Kasumi-1 (cell line): ENCODE results near the gene OR10J4.
"Not testable (repeated sequence)": the region's sequence is repeated elsewhere in the genome, so short reads cannot be mapped to it uniquely, and the experiment has no call there.

Source experiments
- DNase-seq, 2 experiments: peaks; one replicate each; lab custom pipeline; 2025; lab: John Stamatoyannopoulos, UW

The OR10J4 gene

DNA sequence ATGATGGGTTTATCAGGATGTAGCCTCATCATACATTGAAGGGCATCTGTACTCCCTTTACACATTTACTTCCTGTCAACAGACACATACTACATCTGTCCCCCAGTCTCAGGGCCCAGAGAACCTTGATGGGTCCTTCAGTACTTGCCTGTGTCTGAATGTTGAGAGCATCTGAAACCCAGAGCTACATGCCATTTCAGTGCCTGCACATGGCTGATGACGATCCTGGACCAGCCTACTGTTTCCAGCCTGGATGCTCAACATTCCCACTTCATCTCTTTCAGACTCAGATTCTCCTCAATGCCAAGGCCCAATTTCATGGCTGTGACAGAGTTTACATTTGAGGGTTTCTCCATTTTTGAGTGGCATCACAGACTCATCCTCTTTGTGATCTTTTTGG is at the start of gene OR10J4:
TSS of gene OR10J4 (plus strand) at position 301 of the 400 bp plus-strand sequence.
- no peak for DNase-seq

DNA sequence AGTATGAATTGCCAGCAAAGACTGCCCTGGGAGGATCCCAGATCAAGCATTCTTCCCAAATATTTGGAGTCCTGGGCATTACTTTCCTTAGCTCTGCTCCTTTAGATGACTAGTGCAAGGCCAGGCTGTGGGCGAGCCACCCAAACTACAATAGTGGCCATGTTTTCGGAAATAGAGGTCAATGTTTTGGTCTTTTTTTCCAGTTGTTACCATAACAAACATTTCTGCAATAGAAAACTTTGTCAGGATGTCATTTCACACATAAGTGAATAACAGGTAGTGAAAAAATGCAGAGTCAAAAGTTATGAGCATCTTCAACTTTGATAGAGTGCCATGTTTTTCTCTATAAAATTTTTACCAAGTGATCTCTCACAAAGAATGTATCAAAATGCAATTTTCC is 25.2 kb upstream of the OR10J4 start:
- DNase-seq, result no peak

DNA sequence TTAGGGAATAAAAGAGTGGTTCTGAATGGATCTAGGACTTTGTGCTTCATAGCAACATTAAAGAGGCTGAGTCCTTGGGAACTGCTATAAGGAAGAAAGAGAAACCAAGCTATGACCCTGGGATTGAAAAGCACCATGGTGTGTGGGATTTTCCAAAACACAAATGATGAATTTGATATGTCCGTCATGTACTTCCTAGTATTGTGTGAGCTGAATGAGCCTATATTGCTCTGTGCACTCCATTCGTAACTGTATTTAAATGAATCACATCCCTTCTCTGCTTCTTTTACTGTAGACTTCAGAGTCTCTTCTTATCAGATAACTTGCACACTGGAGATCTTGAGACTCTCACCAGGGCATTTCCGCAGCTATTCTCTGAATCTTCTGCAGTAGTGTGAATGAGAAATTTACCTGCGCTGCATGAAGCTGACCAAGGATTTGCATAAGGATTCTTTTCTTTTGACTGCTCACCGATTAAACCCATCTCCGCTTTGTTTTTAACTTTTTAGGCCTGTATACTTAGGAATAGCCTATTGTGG is 23.1 kb upstream of the OR10J4 start:
- DNase-seq, result no peak

DNA sequence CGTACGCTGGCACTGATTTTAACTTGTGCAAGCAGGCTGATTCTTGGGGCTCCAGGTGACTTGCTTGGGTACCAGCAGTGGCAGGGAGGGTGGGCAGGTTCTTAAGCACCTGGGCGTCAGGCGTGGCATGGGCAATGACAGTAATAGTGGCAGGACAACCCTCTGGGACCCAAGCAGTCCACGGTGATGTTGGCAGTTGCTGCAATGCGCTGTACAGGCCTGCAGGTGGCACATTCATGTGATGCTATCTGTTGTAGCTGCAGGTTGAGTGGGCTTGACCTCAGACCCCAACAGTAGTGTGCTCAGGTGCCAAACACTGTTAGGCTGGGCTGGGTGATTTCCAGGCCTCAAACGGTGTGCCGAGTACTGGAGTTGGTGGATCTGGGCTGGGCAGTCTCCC is 10.2 kb upstream of the OR10J4 start:
- no peak for DNase-seq

DNA sequence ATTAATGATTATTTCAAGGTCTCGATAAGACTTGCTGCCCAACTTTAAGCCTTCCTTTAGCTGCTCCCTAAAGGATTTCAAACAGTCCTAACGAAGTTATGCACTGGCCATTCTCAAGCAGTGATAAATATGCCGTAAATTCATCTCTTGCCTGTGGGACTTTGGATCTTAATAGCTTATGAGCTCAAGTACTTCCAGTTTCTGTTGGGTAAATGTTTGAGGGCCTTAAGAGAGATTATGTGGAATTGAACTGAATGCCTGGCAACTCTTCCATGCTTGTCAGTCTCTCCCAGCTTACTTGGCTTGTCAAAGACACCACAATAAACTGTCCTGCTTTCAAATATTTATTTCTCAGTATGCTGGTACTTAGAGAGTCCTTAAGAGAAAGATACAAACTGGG is 3.5 kb upstream of the OR10J4 start:
- DNase-seq, result no peak

DNA sequence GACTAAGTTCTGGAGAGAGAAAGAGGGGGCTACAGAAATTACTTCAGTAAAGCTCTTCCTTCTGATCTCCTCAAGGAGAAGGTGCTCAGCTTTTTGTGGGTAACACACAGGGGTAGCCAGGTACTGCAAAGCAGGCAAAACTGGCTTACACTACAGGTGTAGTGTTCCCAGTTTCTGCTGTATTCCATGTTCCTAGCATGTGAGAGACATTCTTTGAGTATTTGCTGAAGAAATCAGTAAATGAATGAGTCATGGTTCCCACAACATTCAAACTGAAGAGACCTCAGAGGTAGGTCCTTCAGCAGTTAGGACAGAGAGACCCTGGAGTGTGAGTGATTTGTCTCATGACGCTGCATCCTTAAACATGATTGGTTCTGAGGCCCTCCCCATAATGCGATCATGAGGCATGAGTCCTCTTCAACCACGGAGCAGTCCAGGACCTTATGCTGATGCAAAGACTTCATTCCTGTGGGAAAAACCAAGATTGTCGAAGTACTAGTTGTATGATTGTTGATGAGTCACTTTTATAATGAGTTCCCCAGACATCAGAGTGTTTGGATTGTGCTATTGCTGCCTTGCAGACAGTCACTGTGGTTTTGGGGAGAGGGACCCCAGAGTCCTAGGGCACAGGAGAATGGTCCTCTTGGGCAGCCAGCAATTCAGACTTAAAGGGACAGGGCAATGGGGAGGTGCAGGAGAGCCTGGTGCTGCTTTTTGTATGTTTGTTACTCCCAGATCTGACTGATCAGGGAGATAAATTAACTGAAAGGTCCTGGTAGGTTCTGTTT is 2.7 kb upstream of the OR10J4 start:
- DNase-seq, result no peak

DNA sequence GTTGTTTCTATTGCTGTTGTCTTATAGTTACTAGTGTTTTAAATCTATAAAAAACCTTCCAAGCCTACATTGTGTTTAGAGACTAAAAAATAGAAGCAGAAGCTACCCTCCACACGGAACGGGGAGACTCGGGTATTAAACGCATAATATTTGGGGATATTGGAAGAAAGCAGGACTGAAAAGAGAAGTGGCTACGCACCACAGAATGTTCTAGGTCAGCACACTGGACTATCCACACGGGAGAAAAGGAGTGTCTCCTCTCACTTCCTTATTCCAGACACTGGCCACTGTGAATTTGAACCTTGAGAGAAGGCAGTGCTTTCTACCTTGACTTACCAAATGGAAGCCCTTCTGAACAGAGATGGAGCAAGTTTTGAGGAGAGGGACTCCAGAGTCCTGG is 1.0 kb upstream of the OR10J4 start:
- no peak for DNase-seq

DNA sequence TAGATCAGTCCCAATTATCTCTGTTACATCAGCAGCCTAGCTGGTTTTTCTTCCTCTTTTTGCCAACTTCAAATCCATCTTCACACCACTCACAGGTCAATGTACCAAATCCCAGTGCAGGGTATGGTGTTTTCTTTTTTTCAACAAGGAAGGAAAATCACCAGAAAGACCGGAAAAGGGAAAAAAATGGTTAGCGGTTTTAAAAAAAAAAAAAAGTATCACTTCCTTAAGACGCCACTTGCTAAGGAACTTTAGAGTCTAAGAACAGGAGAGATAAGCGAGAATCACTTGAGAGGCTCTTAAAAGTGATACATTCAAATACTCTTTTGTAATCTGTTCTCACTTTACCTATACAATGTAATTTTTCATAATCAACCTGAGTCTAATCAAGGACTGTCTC is 4.5 kb downstream of the OR10J4 start:
- no peak for DNase-seq

DNA sequence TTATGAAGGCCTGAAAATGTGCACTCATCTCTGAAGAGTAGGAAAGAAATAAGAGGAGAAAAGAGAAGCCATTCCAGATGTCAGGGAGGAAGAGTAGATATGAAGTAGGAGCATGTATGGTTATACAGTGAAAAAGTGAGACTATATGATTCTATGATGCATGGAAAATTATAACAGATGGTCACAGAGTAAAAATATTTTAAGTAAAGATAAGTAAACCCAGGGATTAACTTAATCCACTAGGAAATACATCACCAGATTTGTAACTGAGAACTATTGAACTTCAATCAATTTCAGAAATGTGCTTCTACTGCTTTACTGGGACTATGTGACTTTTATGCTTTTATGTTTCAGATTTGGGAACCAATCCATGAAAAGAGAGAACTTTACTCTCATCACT is 7.4 kb downstream of the OR10J4 start, which contains the start of gene OR10J1:
TSS of gene OR10J1 (plus strand) at position 301 of the 400 bp plus-strand sequence. CDS start at position 371, 70 bp downstream.
- DNase-seq, result no peak

DNA sequence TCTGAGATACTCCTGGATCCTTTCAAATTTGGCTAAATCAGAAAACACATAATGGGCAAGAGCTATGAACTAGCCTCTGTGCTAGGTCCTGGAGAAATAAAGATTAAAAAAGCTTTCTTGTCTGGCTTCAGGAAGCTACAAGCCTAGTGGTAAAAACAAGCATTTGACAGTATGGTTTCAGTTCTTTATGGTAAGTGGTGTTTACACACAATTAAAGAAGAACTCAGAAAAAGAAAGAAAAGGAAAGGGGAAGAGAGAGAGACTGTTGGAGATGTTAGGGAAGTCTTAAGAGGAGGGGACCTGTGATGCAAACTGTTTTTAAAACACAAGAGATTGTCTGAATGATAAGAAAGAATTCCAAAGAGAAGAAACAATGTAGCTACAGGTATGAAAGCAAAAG is 9.4 kb downstream of the OR10J4 start:
- no peak for DNase-seq

DNA sequence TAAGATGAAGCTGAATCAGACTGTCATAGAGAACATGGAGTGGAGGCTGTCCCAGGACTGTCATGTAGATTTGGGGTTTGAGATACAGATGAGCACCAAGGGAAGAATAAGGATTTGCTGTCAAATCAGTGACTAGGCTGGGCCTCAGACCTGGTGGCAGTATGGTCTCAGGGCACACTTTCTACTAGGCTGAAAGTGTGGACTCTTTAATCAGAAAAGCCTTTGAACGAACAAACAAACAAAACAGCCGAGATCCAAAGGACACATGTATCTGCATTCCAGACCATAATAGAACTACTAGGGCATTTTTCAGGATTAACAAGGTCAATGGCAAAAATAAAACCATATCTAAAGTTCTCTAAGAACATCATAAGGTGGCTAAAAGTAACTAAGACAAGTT is 10.4 kb downstream of the OR10J4 start:
- DNase-seq, result no peak

DNA sequence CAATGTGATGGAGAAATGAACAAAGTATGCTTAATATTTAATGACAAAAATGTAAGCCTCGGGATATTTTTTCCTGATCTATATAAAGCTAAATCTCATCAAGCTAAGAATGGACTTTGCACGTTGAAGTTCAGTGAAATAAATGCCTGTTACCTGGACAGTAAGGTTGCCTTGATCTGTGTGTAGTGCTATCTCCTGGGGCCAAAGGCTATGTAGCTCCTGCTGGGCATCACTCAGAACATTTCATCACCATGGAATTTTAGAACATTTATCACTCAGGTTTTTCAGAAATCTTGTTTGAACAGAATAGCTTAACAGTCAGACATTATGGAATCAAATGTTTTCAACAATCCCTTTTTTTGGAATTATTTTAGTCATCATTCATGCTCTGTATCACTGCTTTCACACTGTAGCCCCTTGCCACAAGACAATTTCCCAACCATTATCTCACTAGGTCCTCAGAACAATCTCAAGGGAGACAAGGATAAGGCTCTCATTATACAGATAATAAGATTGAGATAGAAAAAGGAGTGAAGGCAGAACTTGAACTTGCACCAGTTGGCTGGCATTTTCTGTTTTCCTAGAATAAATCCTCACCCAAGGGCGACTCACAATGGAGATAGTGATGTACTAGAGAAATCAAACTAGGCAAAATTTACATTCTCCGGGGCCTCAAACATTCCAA is 11.2 kb downstream of the OR10J4 start:
- no peak for DNase-seq

DNA sequence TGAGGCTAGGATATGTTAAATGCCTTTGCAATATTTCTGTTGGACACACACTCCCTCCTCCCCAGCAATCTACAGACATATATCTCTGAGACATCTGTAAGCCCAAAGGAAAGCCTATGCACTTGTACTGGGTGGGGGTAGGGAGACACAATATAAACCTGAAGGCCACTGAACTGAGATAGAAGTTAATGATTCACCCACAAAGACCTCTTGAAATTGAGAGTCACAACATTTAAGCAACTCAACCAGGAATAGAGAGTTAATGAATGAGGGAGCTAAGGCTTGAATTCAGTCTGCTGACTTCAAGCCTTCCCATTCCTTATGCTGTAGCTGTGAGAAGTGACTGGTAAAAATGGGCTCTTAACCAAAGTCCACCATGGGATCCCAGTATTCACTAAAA is 12.5 kb downstream of the OR10J4 start:
- no peak for DNase-seq

DNA sequence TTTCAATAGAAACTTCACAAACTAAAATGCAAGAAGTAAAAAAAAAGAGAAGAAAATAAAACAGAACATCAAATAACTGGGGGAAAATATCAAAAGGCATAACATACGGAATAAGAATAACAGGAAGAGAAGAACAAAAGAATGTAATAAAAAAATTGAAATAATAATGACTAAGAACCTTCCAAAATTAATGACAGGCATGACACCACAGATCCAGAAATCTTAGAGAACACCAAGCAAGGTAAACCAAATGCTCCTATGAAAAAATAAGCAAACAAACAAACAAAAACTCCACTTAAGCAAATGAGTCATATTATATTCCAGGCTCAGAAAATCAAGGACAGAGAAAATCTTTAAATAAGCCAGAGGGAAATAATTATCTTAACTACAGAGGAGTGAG is 16.2 kb downstream of the OR10J4 start:
- no peak for DNase-seq

DNA sequence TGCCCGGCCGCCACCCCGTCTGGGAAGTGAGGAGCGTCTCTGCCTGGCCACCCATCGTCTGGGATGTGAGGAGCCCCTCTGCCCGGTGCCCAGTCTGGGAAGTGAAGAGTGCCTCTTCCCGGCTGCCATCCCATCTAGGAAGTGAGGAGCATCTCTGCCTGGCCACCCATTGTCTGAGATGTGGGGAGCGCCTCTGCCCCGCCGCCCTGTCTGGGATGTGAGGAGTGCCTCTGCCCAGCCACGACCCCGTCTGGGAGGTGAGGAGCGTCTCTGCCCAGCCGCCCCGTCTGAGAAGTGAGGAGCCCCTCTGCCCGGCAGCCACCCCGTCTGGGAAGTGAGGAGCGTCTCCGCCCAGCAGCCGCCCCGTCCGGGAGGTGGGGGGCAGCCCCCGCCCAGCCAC is 17.6 kb downstream of the OR10J4 start:
- not testable (repeated sequence) for DNase-seq

DNA sequence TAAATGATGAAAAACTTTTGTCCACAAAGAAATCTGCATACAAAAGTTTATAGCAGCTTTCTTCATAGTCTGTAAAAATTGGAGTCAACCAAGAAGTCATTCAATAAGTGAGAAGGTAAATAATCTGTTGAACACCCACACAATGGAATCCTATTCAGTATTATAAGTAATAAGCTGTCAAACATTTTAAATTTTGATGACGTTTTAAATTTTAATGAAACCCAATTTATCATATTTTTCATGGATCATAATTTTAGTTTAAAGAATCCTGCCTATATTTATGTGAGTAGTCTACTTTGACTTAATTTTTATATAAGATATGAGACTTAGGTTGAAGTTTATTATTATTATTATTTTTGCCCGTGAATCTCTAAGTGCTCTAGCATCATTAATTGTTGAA is 27.5 kb downstream of the OR10J4 start:
- DNase-seq, result no peak

DNA sequence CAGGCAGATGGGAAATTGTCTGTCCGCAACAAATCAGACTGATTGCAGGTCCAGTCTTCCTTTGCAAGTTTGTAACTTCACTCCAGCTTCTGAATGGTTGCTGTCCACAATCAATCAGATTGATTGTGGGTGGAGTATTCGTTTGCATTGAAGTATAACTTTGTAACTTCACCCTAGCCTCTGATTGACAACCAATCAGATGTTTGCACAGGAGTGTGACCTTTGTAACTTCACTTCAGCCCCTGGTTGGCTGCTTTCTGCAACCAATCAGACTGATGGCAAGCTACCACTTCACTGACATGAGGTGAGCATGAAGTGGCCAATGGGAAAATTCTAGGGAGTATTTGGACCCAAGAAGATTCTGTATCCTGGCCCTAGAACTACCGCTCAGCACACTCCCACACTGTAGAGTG is 33.2 kb downstream of the OR10J4 start:
- DNase-seq, result no peak

DNA sequence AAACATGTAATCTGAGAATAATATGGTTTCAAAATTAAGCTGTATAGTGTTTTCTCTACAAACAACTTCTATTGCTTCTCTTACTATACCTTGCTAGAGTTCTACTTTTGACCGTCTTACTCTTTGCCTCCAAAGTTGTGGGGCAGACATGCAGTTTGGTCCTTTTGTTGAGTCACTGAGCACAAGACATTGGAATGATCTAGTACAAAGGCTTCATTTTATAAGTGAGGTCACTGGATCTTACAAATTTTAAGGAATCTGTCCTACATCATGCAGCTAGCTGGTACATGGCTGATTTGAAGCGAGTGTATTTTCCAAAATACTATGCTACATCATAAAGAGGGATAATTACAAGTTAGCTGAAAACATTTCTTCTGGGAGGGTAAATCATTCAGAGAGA is 36.3 kb downstream of the OR10J4 start:
- no peak for DNase-seq

DNA sequence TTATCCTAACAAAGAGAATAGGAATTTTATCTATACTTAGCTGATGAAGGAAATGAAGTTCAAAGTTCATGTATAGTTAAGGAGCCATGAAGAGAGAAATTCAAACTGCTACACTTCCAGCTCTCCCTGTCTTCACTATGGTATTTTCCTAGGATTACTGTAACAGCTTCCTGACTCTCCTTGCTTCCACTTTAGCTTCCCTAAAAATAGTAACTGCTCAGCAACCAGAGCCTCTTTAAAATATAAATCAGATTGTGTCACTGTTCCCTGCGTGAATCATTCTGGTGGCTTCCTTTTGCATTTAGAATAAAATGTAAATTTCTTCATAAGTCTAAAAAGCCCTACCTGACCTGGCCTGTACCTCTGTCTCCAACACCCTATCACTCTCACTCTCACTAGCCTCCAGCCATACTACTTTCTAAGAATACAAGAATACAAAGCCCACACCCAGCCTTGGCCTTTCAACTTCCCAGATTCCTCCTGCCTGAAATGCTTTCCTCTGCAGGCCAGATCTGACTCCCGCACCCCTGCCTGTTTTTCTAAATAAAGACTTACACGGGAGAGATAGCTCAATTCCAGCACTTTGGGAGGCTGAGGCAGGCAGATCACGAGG is 38.0 kb downstream of the OR10J4 start:
- DNase-seq, result no peak

DNA sequence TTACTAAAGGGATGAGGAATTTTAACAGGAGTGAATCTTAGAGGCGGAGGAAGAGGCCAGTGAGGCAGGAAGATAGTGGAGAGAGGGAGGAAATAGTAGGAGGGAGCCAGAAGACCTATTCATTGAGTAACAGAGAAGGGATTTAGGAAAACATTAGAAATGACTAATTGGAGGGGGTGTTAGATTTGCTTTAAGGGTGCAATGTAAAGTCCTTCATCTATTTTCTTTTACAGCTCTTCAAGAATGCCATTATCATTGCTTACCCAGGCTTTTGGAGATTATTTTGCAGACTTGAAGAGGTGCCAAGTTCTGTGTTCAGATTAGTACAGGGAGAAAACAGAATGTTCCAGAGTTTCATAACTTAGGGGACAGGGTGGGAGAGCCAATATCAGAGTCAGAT is 41.3 kb downstream of the OR10J4 start:
- no peak for DNase-seq

DNA sequence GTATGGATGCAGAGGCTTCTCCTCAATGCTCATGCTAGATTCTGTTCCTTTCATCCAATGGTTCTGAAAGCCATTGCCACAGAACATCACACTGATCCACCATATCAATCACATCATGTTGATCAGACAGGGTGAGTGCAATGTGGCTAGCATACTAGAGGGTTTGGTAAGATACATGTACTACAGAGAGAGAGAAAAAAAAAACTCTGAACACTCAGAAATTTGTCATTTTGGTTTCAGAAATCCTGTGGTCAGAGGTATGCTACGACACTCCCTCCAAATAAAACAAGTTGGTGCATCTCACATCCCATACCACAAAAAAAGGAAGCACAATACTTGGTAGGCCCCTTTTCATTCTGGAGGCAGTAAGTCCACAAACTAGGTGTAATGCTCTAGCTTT is 42.9 kb downstream of the OR10J4 start:
- no peak for DNase-seq
